DOHH2 (cell line): ENCODE data around the gene WDR35.

Source experiments
- H3F3A ChIP-seq: fragments of 200-600 bp; sonication (generic), shearing (Covaris generic); 2 replicates; pipeline ENCODE4 v1.6.0; 2016; ENCODE audit warnings: antibody characterized with exemption, mild to moderate bottlenecking; ENCODE audit not compliant: control insufficient read depth, insufficient read depth
- H3K27ac ChIP-seq: fragments of 200-600 bp; sonication (generic); 2 replicates; pipeline ENCODE4 v1.5.1; 2014; ENCODE audit warnings: low read depth, mild to moderate bottlenecking, low read length, moderate library complexity
- H3K27me3 ChIP-seq: fragments of 200-600 bp; sonication (generic); 2 replicates; pipeline ENCODE4 v1.6.1; 2014; ENCODE audit warnings: mild to moderate bottlenecking, low read length, mixed read lengths; ENCODE audit not compliant: control insufficient read depth
- H3K36me3 ChIP-seq: fragments of 200-600 bp; sonication (generic); 2 replicates; pipeline ENCODE4 v1.6.1; 2014; ENCODE audit warnings: mild to moderate bottlenecking, low read length, moderate library complexity, mixed read lengths; ENCODE audit not compliant: control insufficient read depth
- H3K4me1 ChIP-seq: fragments of 200-600 bp; sonication (generic); 2 replicates; pipeline ENCODE4 v1.6.1; 2014; ENCODE audit warnings: mild to moderate bottlenecking, low read length, mixed read lengths; ENCODE audit not compliant: control insufficient read depth
- H3K4me2 ChIP-seq: fragments of 200-600 bp; sonication (generic); 2 replicates; pipeline ENCODE4 v1.6.0; 2014; ENCODE audit warnings: mild to moderate bottlenecking, low read length, moderate library complexity
- H3K4me3 ChIP-seq: fragments of 200-600 bp; sonication (generic); 2 replicates; pipeline ENCODE4 v1.5.1; 2014; ENCODE audit warnings: mild to moderate bottlenecking, low read length, mixed read lengths
- H3K79me2 ChIP-seq: fragments of 200-600 bp; sonication (generic); 2 replicates; pipeline ENCODE4 v1.6.1; 2014; ENCODE audit warnings: mild to moderate bottlenecking, low read length, mixed read lengths; ENCODE audit not compliant: control insufficient read depth
- H3K9me2 ChIP-seq: fragments of 200-600 bp; sonication (generic); replicated peaks from 2 replicates; pipeline ENCODE4 v1.6.1; 2014; ENCODE audit warnings: mild to moderate bottlenecking, low read length, mixed read lengths; ENCODE audit not compliant: control insufficient read depth
- H3K9me3 ChIP-seq: fragments of 200-600 bp; sonication (generic); 2 replicates; pipeline ENCODE4 v1.6.1; 2014; ENCODE audit warnings: antibody characterized with exemption, low read length, mixed read lengths; ENCODE audit not compliant: control insufficient read depth, insufficient read depth
- H4K20me1 ChIP-seq: fragments of 200-600 bp; sonication (generic); 2 replicates; pipeline ENCODE4 v1.6.0; 2014; ENCODE audit warnings: low read depth, mild to moderate bottlenecking, antibody characterized with exemption, low read length, moderate library complexity; ENCODE audit not compliant: control insufficient read depth, insufficient read depth
- EZH2phosphoT487 ChIP-seq: fragments of 200-600 bp; sonication (generic); IDR thresholded peaks from 2 replicates; pipeline ENCODE4 v1.6.1; 2017; ENCODE audit warnings: borderline replicate concordance, mild to moderate bottlenecking, antibody characterized with exemption, low read length, moderate library complexity, mixed read lengths
- TF ChIP-seq, protein P1 (sequence below): fragments of 200-600 bp; sonication (generic); IDR thresholded peaks from one replicate; pipeline ENCODE4 v1.5.1; 2014; ENCODE audit warnings: antibody characterized with exemption, mild to moderate bottlenecking, low read depth, low read length; ENCODE audit not compliant: poor library complexity, severe bottlenecking

Gene WDR35

GRCh38 chr2:19902216-19902740, 87.6 kb downstream of the WDR35 start:
- TF ChIP-seq, protein P1, sequence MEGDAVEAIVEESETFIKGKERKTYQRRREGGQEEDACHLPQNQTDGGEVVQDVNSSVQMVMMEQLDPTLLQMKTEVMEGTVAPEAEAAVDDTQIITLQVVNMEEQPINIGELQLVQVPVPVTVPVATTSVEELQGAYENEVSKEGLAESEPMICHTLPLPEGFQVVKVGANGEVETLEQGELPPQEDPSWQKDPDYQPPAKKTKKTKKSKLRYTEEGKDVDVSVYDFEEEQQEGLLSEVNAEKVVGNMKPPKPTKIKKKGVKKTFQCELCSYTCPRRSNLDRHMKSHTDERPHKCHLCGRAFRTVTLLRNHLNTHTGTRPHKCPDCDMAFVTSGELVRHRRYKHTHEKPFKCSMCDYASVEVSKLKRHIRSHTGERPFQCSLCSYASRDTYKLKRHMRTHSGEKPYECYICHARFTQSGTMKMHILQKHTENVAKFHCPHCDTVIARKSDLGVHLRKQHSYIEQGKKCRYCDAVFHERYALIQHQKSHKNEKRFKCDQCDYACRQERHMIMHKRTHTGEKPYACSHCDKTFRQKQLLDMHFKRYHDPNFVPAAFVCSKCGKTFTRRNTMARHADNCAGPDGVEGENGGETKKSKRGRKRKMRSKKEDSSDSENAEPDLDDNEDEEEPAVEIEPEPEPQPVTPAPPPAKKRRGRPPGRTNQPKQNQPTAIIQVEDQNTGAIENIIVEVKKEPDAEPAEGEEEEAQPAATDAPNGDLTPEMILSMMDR, result no peak
- no peak for TF ChIP-seq EZH2phosphoT487
- Histone ChIP-seq H3K9me2 (no peaks in the 10 kb centered on the region), H3K4me1 (peaks cover 31% of the 10 kb centered on the region), H3K27ac (peak overlapping the region; percentile 82), H4K20me1 (peaks cover 9% of the 10 kb centered on the region; the same call in 1 of the 2 replicates), H3K9me3 (no peaks in the 10 kb centered on the region), H3K4me2 (peak overlapping the region; percentile 86), H3K36me3 (peaks cover 25% of the 10 kb centered on the region), H3K27me3 (peaks cover 6% of the 10 kb centered on the region; the same call in 1 of the 2 replicates), H3F3A (peaks cover 2% of the 10 kb centered on the region; the same call in 1 of the 2 replicates), H3K79me2 (peaks cover 48% of the 10 kb centered on the region), H3K4me3 (peak overlapping the region; percentile 92)

GRCh38 chr2:19901442-19902215, 88.3 kb downstream of the WDR35 start, which contains the start of gene TTC32:
Gene TTC32 (minus strand): TSS chr2:19901983. CDS start chr2:19901854, 129 bp downstream.
- Histone ChIP-seq H3K9me2 (no peaks in the 10 kb centered on the region), H3K4me1 (peaks cover 31% of the 10 kb centered on the region), H3K4me2 (peak within 1 kb of the TSS; percentile 86), H4K20me1 (peaks cover 9% of the 10 kb centered on the region; the same call in 1 of the 2 replicates), H3K9me3 (no peaks in the 10 kb centered on the region), H3K27ac (peak within 1 kb of the TSS; percentile 82), H3K79me2 (peaks cover 53% of the 10 kb centered on the region), H3K27me3 (peaks cover 6% of the 10 kb centered on the region; the same call in 1 of the 2 replicates), H3K36me3 (peaks cover 29% of the 10 kb centered on the region), H3F3A (peaks cover 2% of the 10 kb centered on the region; the same call in 1 of the 2 replicates), H3K4me3 (peak within 1 kb of the TSS; percentile 92)
- TF ChIP-seq, protein P1, result no peak
- no peak for TF ChIP-seq EZH2phosphoT487

DNA sequence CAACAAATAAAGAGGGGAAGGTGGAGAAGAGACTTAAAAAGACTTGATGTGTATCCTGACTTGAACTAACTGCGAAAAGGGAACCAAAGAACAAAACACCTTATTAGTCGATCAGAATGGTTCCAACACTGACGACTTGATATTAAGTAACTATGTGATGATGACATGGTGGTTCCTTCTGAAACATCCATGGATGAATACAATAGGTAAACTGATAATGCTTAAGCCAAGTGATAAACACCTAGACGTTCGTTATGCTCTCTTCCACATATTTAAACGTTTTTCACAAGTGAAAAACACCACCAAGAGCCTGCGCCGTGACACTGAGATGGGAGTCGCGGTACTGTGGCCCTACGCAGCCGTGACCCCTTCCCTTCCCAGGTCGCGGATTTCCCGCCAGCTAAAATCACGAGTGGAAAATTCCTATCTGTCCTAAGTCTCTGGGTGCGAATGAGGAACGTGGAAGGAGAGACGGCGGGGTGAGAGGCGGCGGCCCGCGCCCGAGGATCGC, 88.9 kb downstream of the WDR35 start:
- H3K27ac ChIP-seq, result peak overlapping the region; percentile 82
- no peaks in the 10 kb centered on the region for H3K9me3 ChIP-seq
- H3K36me3 ChIP-seq, result peaks cover 33% of the 10 kb centered on the region
- peaks cover 3% of the 10 kb centered on the region; the same call in 1 of the 2 replicates for H3K27me3 ChIP-seq
- peaks cover 57% of the 10 kb centered on the region for H3K79me2 ChIP-seq
- H3K4me1 ChIP-seq, result peaks cover 31% of the 10 kb centered on the region
- peak overlapping the region; percentile 92 for H3K4me3 ChIP-seq
- H3K4me2 ChIP-seq, result peak overlapping the region; percentile 86
- H3F3A ChIP-seq, result peaks cover 2% of the 10 kb centered on the region; the same call in 1 of the 2 replicates
- no peaks in the 10 kb centered on the region for H3K9me2 ChIP-seq
- TF ChIP-seq, protein P1, result no peak
- TF ChIP-seq EZH2phosphoT487, result no peak
- H4K20me1 ChIP-seq, result peaks cover 9% of the 10 kb centered on the region; the same call in 1 of the 2 replicates
